Lower leg skin (tissue), 3 donors: ENCODE measurements around the gene UNC5A.

ENCODE experiments used
- CTCF ChIP-seq, 3 donors: fragments of 450-650 bp; IDR thresholded peaks; one replicate each; pipeline ENCODE4 v1.5.1; 2016; ENCODE audit warnings: antibody characterized with exemption in 3 of 3, mild to moderate bottlenecking in 3 of 3, moderate library complexity in 2 of 3
- POLR2A ChIP-seq, 2 donors: fragments of 450-650 bp; IDR thresholded peaks; one replicate each; pipeline ENCODE4 v1.6.1; 2016 to 2017; ENCODE audit warnings: antibody characterized with exemption in 2 of 2, mild to moderate bottlenecking in 1 of 2, moderate library complexity in 1 of 2

GRCh38 chr5:176803068-176803942 lies 7.1 kb upstream of the UNC5A start:
- TF ChIP-seq CTCF (IDR thresholded peaks at IDR 0.05) (no peak), POLR2A (IDR thresholded peaks at IDR 0.05) (no peak)
